ENCODE results near the gene CHN2.

- no peak for TF ChIP-seq POLR2AphosphoS5 (IDR thresholded peaks at IDR 0.05; ENCODE audit: low read depth, low read length)
- no peak for TF ChIP-seq POLR2A (IDR thresholded peaks at IDR 0.05; ENCODE audit: low read depth, low read length)
- no peak for TF ChIP-seq TAF1 (IDR thresholded peaks at IDR 0.05; ENCODE audit: low read depth, low read length)
- no peak for TF ChIP-seq POU2F2 (IDR thresholded peaks at IDR 0.05; ENCODE audit: low read depth, low read length)
- TF ChIP-seq SPI1 (IDR thresholded peaks at IDR 0.05; ENCODE audit: low read depth, low read length): no peak
- no peak for TF ChIP-seq PAX5 (IDR thresholded peaks at IDR 0.05; ENCODE audit: insufficient read depth, low read length, severe bottlenecking)
These were observed 1.8 kb upstream of the CHN2 start for GRCh38 chr7:29192811-29193210.
